Tibial nerve (tissue), 4 donors: ENCODE data around the gene CFAP61. TPM values are rescaled to one million over a fixed set of nuclear protein-coding genes. Genes with fewer than 3 reads are reported as not detected.
A peak's percentile ranks its signal among the peaks of the same experiment; 100 is the strongest.
"Not testable (repeated sequence)": the region's sequence is repeated elsewhere in the genome, so short reads cannot be mapped to it uniquely, and the experiment has no call there.

Experiments used
- DNase-seq, 2 donors: peaks; one replicate each; pipeline ENCODE4 v3.0.0-alpha.2; 2019; ENCODE audit warnings: low spot score in 2 of 2
- H3K27ac ChIP-seq, 4 donors: fragments of 200-600 bp; sonication (generic) in 3 of 4; one replicate each; pipeline ENCODE4 v1.5.1; 2017 to 2019; ENCODE audit warnings: mild to moderate bottlenecking in 1 of 4
- H3K27me3 ChIP-seq, 2 donors: fragments of 200-600 bp; sonication (generic) in 1 of 2; one replicate each; pipeline versions ENCODE4 v1.5.1 to v1.6.0; 2017 to 2019
- H3K36me3 ChIP-seq, 3 donors: fragments of 200-600 bp; sonication (generic); one replicate each; pipeline ENCODE4 v1.5.1; 2018 to 2019
- H3K4me1 ChIP-seq, 4 donors: fragments of 200-600 bp; sonication (generic) in 3 of 4; one replicate each; pipeline ENCODE4 v1.5.1; 2017 to 2019
- H3K4me3 ChIP-seq, 4 donors: fragments of 200-600 bp; sonication (generic) in 3 of 4; one replicate each; pipeline ENCODE4 v1.5.1; 2017 to 2019; ENCODE audit warnings: mild to moderate bottlenecking in 1 of 4, moderate library complexity in 1 of 4
- H3K9me3 ChIP-seq, 4 donors: fragments of 200-600 bp; sonication (generic) in 3 of 4; one replicate each; pipeline ENCODE4 v1.5.1; 2017 to 2019
- CTCF ChIP-seq, 5 experiments: fragments of 200-600 bp in 3 of 5; fragments of 450-650 bp in 2 of 5; sonication (generic) in 3 of 5; IDR thresholded peaks; one replicate each; pipeline ENCODE4 v1.5.1; 2016 to 2019; ENCODE audit warnings: antibody characterized with exemption in 5 of 5, mild to moderate bottlenecking in 3 of 5, moderate library complexity in 2 of 5
- EP300 ChIP-seq, 2 donors: sonication (generic); formaldehyde crosslinking; IDR thresholded peaks; one replicate each; pipeline ENCODE4 v1.6.1; 2017; ENCODE audit warnings: antibody characterized with exemption in 2 of 2, mild to moderate bottlenecking in 1 of 2
- POLR2A ChIP-seq, 2 donors: fragments of 450-650 bp; IDR thresholded peaks; one replicate each; pipeline ENCODE4 v1.6.1; 2017; ENCODE audit warnings: antibody characterized with exemption in 2 of 2, mild to moderate bottlenecking in 2 of 2, moderate library complexity in 2 of 2
- WGBS, 2 donors: methylation state at CpG; one replicate each; pipeline ENCODE4 v1.1.5; 2018; 5-methylcytosine and 5-hydroxymethylcytosine counted together
- total RNA-seq, 4 donors: library from RNA; depleted of rRNA; stranded (reverse); fragments of >200 nt; gene quantifications; one replicate each; pipeline ENCODE4 v1.1.0, GENCODE V29; 2016

CFAP61 gene
- total RNA-seq = 1 to 10 TPM in 1 of 4 donors, under 1 TPM in 2, not detected in 1; 0.21 to 1.5 (median 0.60) TPM

- no peaks in the 10 kb centered on the region for H3K9me3 ChIP-seq
- peak within 1 kb of the TSS; percentile 2 to 92 (median 87) for H3K27ac ChIP-seq
- TF ChIP-seq CTCF (IDR thresholded peaks at IDR 0.05) (peak in 2 of 5 experiments; percentile 59 to 68), POLR2A (IDR thresholded peaks at IDR 0.05) (peak in 1 of 2 donors; percentile 17), EP300 (IDR thresholded peaks at IDR 0.05) (peak; percentile 60 to 83)
- peak within 1 kb of the TSS; percentile 46 to 100 (median 77) for H3K4me3 ChIP-seq
- peaks cover 0 to 27% (median 11%) of the 10 kb centered on the region in 4 donors for H3K4me1 ChIP-seq
- peak; percentile 91 to 97 for DNase-seq
- no peaks in the 10 kb centered on the region for H3K27me3 ChIP-seq
- 0% methylated on average over 38 to 66 of the region's 67 CpGs for WGBS, 2 donors
- H3K36me3 ChIP-seq = peaks cover 0 to 31% (median 18%) of the 10 kb centered on the region in 3 donors
Measured at GRCh38 chr20:20052074-20052970, at the start of gene CFAP61, which contains the start of gene CRNKL1. CFAP61 (plus strand) TSS chr20:20052532; CDS start chr20:20056654, 4,122 bp downstream. CRNKL1 (minus strand) TSS chr20:20052466; CDS start chr20:20052342, 124 bp downstream.

- peak overlapping the region; percentile 28 to 78 (median 64) for H3K27ac ChIP-seq
- peaks cover 0 to 39% (median 14%) of the 10 kb centered on the region in 4 donors for H3K4me1 ChIP-seq
- no peaks in the 10 kb centered on the region for H3K27me3 ChIP-seq
- peaks cover 0 to 29% (median 0%) of the 10 kb centered on the region in 3 donors for H3K36me3 ChIP-seq
- no peaks in the 10 kb centered on the region for H3K9me3 ChIP-seq
- TF ChIP-seq CTCF (IDR thresholded peaks at IDR 0.05) (no peak), EP300 (IDR thresholded peaks at IDR 0.05) (peak; percentile 41 to 91)
- DNase-seq = peak in 1 of 2 donors; percentile 69
- peak overlapping the region in 3 of 4 donors; percentile 6 to 26 (median 8) for H3K4me3 ChIP-seq
- 24% methylated on average over 23 of the region's 23 CpGs for WGBS, 2 donors
Measured at GRCh38 chr20:20003031-20003954, 49.0 kb upstream of the CFAP61 start.

GRCh38 chr20:20003955-20004322 lies 48.4 kb upstream of the CFAP61 start:
- peak overlapping the region; percentile 28 to 78 (median 64) for H3K27ac ChIP-seq
- not testable (repeated sequence) for H3K9me3 ChIP-seq, DNase-seq, H3K27me3 ChIP-seq
- H3K4me3 ChIP-seq = peak overlapping the region in 2 of 4 donors; percentile 6 to 26
- WGBS, 2 donors = 62 to 71% methylated on average over 6 of the region's 6 CpGs
- H3K36me3 ChIP-seq = peaks cover 0 to 22% (median 0%) of the 10 kb centered on the region in 3 donors
- H3K4me1 ChIP-seq = peaks cover 0 to 39% (median 14%) of the 10 kb centered on the region in 4 donors

- no peak for DNase-seq
- no peaks in the 10 kb centered on the region for H3K9me3 ChIP-seq
- no peak overlapping the region for H3K4me3 ChIP-seq
- H3K4me1 ChIP-seq = peaks cover 0 to 47% (median 17%) of the 10 kb centered on the region in 4 donors
- no peaks in the 10 kb centered on the region for H3K27me3 ChIP-seq
- H3K27ac ChIP-seq = peak overlapping the region in 1 of 4 donors; percentile 23
- WGBS, 2 donors = 56 to 61% methylated on average over 7 of the region's 7 CpGs
- H3K36me3 ChIP-seq = peaks cover 0 to 8% (median 0%) of the 10 kb centered on the region in 3 donors
- no peak for TF ChIP-seq EP300 (IDR thresholded peaks at IDR 0.05)
- no peak for TF ChIP-seq CTCF (IDR thresholded peaks at IDR 0.05)
- TF ChIP-seq POLR2A (IDR thresholded peaks at IDR 0.05) = no peak
Measured at GRCh38 chr20:20005342-20005741, 47.0 kb upstream of the CFAP61 start.

- H3K4me1 ChIP-seq = peaks cover 0 to 23% (median 5%) of the 10 kb centered on the region in 4 donors
- H3K36me3 ChIP-seq = no peaks in the 10 kb centered on the region
- no peak for TF ChIP-seq CTCF (IDR thresholded peaks at IDR 0.05)
- no peak for TF ChIP-seq EP300 (IDR thresholded peaks at IDR 0.05)
- no peak for TF ChIP-seq POLR2A (IDR thresholded peaks at IDR 0.05)
- WGBS, 2 donors = 66 to 69% methylated on average over 14 of the region's 14 CpGs
- H3K27ac ChIP-seq = peak overlapping the region in 2 of 4 donors; percentile 63 to 71
- H3K4me3 ChIP-seq = no peak overlapping the region
- no peaks in the 10 kb centered on the region for H3K9me3 ChIP-seq
- no peaks in the 10 kb centered on the region for H3K27me3 ChIP-seq
- DNase-seq = no peak
Measured at GRCh38 chr20:20009784-20010253, 42.5 kb upstream of the CFAP61 start.
